Measurements from ENCODE around the gene SLC7A5. TPM values are rescaled to one million over a fixed set of nuclear protein-coding genes. Genes with fewer than 3 reads are reported as not detected.
"Not testable (repeated sequence)": the region's sequence is repeated elsewhere in the genome, so short reads cannot be mapped to it uniquely, and the experiment has no call there.

SLC7A5 gene
- total RNA-seq, 1 donor from 2014 or later = 7.6 TPM

DNA sequence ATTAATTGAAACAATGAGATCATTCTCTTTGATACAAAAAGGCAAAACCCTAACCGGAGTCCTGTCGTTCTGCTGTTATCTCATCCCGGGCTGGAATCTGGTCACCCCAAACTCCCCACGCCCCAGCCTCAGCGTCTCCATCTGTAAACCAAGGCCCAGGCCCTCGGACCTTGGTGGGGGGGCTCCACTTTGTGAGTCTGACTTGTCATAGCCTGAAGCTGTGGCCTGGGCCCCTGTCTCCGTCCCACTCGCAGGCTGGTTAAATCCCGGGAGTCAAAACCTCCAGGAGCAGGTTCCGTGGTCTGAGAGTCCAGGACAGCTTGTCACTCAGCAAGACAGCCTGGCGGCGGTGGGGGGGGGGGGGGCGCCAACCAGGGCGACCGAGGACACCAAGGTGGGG is 50.0 kb downstream of the SLC7A5 start:
- Histone ChIP-seq H3K4me3 (no peak overlapping the region), H3K36me3 (no peaks in the 10 kb centered on the region), H3K4me1 (no peaks in the 10 kb centered on the region), H3K27ac (no peak overlapping the region), H3K9me3 (peaks cover 12 to 16% of the 10 kb centered on the region in 2 donors), H3K27me3 (no peaks in the 10 kb centered on the region)
- no peak for TF ChIP-seq CTCF (IDR thresholded peaks at IDR 0.05)
- intact Hi-C loops (cut with DNase I) = no loop called here
- DNase-seq (ENCODE audit: low spot score in 2 of 2) = no peak

DNA sequence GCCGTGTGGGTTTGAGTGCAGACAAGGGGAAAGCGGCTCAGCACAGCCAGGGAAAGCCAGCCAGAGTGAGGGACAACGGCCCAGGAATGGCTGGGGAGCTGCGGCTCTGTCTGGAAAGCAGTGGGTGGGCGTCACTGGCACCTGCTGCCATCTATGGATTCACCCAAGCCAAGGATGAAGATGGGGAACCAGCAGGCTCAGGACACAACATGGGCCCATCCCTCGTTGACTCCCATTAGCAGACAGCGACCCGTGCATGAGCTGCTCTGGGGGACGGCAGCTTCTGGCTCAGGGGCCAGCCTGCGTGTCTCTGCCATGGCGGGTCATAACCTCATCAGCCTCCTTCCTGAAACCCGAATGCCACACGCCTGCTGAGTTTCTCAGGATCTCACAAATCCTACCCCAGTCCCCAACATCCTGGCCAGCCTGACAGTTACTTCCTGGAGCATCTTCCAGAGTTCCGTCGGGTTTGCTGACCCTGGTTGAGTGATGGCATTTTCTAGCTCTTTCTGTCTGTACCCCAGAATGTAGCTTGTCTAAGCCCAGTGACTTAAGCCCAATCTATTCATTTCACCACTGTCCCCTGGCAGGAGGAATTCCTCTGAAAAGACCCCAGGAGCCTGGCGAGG is 50.7 kb downstream of the SLC7A5 start:
- no peak overlapping the region for H3K4me3 ChIP-seq
- intact Hi-C loops (cut with DNase I) = no loop called here
- H3K27ac ChIP-seq = no peak overlapping the region
- H3K36me3 ChIP-seq = no peaks in the 10 kb centered on the region
- H3K9me3 ChIP-seq = peaks cover 12 to 16% of the 10 kb centered on the region in 2 donors
- no peaks in the 10 kb centered on the region for H3K27me3 ChIP-seq
- no peak for DNase-seq (ENCODE audit: low spot score in 2 of 2)
- H3K4me1 ChIP-seq = no peaks in the 10 kb centered on the region
- TF ChIP-seq CTCF (IDR thresholded peaks at IDR 0.05) = no peak

DNA sequence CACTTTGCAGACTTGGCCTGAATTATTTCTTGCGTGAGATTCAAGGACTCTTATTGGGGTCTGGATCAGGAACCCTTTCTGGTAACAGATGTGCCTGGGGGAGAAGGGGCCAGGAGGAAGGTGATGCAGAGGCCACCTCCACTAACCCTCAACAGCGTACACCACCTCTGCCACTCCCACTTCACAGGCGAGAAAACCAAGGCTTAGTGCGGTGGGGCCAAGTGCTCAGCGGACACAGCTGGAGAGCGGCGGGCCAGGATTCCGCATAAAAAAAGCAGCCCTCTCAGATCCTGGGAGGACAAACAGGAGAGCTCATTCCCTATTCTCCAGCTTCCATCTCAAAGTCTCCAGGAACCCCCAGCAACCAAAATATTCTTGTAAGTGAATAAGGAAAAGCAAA is 51.4 kb downstream of the SLC7A5 start:
- Histone ChIP-seq H3K9me3 (peaks cover 12 to 16% of the 10 kb centered on the region in 2 donors), H3K36me3 (no peaks in the 10 kb centered on the region), H3K4me1 (no peaks in the 10 kb centered on the region), H3K27ac (no peak overlapping the region), H3K27me3 (no peaks in the 10 kb centered on the region), H3K4me3 (no peak overlapping the region)
- intact Hi-C loops (cut with DNase I) = no loop called here
- no peak for TF ChIP-seq CTCF (IDR thresholded peaks at IDR 0.05)
- DNase-seq (ENCODE audit: low spot score in 2 of 2) = no peak

GRCh38 chr16:87817370-87817769 is 51.9 kb downstream of the SLC7A5 start:
- H3K4me1 ChIP-seq; DNase-seq (ENCODE audit: low spot score in 2 of 2); H3K27me3 ChIP-seq; H3K4me3 ChIP-seq; H3K36me3 ChIP-seq; intact Hi-C loops (cut with DNase I); H3K27ac ChIP-seq: not testable (repeated sequence)
- peaks cover 12 to 16% of the 10 kb centered on the region in 2 donors for H3K9me3 ChIP-seq

- H3K4me3 ChIP-seq = no peak overlapping the region
- intact Hi-C loops (cut with DNase I) = no loop called here
- TF ChIP-seq CTCF (IDR thresholded peaks at IDR 0.05) = no peak
- H3K27ac ChIP-seq = no peak overlapping the region
- no peak for DNase-seq (ENCODE audit: low spot score in 2 of 2)
- H3K4me1 ChIP-seq = no peaks in the 10 kb centered on the region
- H3K36me3 ChIP-seq = no peaks in the 10 kb centered on the region
- H3K27me3 ChIP-seq = no peaks in the 10 kb centered on the region
- peaks cover 12 to 16% of the 10 kb centered on the region in 2 donors for H3K9me3 ChIP-seq
Measured at GRCh38 chr16:87816507-87817100, 52.7 kb downstream of the SLC7A5 start.

- H3K27me3 ChIP-seq = no peaks in the 10 kb centered on the region
- no peak overlapping the region for H3K27ac ChIP-seq
- no peak for DNase-seq (ENCODE audit: low spot score in 2 of 2)
- peaks cover 12 to 16% of the 10 kb centered on the region in 2 donors for H3K9me3 ChIP-seq
- intact Hi-C loops (cut with DNase I) = no loop called here
- H3K4me3 ChIP-seq = no peak overlapping the region
- TF ChIP-seq CTCF (IDR thresholded peaks at IDR 0.05) = no peak
- no peaks in the 10 kb centered on the region for H3K36me3 ChIP-seq
- H3K4me1 ChIP-seq = no peaks in the 10 kb centered on the region
Measured at GRCh38 chr16:87815567-87815966, 53.7 kb downstream of the SLC7A5 start.
